Activated CD8-positive, alpha-beta memory T cell treated with anti-CD3 and anti-CD28 coated beads, Interleukin-2, amount 50 U/mL, for 1 hour (primary cell): ENCODE results near the gene TBX4.
"Not testable (repeated sequence)": the region's sequence is repeated elsewhere in the genome, so short reads cannot be mapped to it uniquely, and the experiment has no call there.

Experiments used
- DNase-seq: peaks from one replicate; pipeline ENCODE4 v3.0.0-alpha.2; 2020; ENCODE audit errors: extremely low read depth

The TBX4 gene

GRCh38 chr17:61429274-61429673, 22.9 kb upstream of the TBX4 start:
- no peak for DNase-seq

GRCh38 chr17:61429831-61430230, 22.4 kb upstream of the TBX4 start:
- not testable (repeated sequence) for DNase-seq

- no peak for DNase-seq
These were observed 20.5 kb upstream of the TBX4 start for GRCh38 chr17:61431594-61432311.

DNA sequence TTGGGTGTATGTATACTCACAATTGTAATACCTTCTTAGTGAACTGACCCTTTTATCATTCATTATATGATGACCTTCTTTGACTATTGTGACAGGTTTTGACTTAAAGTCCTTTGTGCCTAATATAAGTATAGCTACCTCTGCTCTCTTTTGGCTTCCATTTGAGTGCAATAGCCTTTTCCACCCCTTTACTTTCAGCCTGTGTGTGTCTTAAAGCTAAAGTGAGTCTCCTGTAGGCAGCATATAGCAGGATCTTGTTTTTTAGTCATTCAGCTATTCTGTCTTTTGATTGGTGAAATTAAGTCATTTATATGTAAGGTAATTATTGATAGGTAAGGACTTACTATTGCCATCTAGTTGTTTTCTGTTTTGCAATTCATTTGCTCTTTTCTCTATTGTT, 15.9 kb upstream of the TBX4 start:
- DNase-seq, result no peak

DNA sequence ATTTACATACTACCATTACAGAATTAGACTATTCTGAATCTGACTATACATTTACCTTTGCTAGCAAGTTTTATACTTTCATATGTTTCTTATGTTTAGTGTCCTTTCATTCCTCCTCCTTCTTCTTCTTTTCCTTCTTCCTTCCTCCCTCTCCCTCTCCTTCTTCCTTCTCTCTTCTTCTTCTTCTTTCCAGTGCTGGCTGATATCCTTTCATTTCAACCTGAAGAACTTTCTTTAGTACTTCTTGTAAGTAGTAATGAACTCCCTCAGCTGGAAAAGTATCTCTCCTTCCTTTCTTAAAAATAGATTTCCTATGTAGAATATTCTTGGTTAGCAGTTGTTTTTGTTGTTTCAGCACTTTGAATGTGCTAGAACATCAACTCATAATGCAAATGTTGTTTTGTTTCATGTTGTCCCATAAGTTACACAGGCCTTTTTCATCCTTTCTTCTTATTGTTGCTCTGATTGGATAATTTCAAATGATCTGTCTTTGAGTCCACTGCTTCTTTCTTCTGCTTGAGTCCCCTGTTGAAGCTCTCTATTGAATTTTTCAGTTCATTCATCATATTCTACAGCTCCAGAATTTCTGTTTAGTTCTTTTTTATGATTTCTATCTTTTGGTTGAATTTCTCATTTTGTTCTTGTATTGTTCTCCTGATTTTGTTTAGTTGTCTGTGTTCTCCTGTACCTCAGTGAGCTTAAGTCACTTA, 15.1 kb upstream of the TBX4 start:
- no peak for DNase-seq

GRCh38 chr17:61440697-61441096, 11.5 kb upstream of the TBX4 start:
- no peak for DNase-seq

- not testable (repeated sequence) for DNase-seq
These were observed 10.7 kb upstream of the TBX4 start for GRCh38 chr17:61441507-61441906.

GRCh38 chr17:61442136-61442775, 10.0 kb upstream of the TBX4 start:
- DNase-seq, result no peak

- DNase-seq, result no peak
These were observed 9.2 kb upstream of the TBX4 start for GRCh38 chr17:61442878-61443474.

GRCh38 chr17:61443475-61443882, 8.7 kb upstream of the TBX4 start:
- DNase-seq, result no peak

DNA sequence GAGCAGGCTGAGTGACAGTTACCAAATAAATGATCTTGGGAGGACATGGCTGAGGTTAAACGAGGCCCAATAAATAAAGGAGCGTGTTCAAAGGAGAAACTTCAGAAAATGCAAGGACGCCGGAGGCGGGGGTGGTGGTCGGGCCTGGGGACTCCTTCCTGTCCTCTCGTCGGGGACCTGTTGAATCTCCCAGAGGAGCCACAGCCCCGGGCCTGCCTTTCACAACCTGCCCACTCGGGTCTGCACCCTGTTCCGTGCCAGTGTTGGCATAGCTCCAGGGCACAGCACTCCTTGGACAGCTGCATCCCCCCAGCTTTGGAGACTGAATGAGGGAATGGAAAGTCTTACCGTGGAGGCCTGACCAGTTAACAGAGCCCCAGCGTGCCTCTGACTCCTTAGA, 8.1 kb upstream of the TBX4 start:
- no peak for DNase-seq

- DNase-seq, result no peak
These were observed 7.4 kb upstream of the TBX4 start for GRCh38 chr17:61444831-61445230.

DNA sequence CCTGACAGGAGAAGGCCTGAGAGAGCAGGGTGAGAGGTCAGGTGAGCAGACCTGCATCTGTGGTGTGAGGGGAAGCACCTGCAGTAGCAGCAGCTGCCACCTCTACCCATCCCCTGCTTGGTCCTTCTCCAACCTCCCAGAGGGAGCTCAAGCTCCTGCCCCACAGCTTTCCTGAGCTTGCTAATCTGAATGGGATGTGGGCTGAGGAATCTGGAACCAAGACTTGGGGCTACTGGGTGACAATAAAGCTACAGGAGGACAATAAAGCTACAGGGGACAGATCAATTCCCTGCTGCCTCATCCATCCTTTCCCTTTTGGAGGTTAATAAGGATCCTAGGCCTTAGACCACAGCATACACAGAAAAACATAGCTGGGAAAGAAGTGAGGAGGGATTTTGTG, 4.9 kb upstream of the TBX4 start:
- no peak for DNase-seq

DNA sequence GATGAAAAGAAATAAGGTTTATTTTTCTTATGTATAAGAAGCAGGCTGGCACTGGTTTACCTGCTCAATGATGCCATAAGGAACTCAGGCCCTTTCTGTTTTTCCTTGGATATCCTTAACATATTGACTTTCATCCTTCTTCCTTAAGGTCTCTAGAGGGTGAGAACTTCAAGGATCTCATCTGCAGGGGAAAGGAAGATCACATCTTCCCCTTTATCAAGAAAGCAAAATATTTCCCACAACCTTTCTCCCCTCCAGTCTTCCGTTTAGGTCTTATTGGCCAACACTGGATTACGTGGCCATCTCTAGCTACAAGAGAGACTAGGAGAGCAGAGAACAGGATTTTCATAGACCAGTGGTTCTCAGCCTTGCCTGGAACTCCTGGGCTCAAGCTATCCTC, 4.2 kb upstream of the TBX4 start:
- no peak for DNase-seq

DNA sequence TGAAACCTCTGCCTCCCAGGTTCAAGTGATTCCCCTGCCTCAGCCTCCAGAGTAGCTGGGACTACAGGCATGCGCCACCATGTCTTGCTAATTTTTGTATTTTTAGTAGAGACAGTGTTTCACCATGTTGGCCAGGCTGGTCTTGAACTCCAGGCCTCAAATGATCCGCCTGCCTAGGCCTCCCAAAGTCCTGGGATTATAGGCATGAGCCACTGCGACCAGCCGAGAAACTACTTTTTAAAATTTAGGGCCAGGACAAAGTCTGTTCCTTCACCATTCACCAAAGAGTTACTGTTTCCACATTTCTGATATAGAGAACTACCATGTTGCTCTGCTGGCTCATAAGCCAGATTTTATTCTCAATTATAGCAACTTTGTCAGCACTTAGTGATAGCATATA, 3.1 kb upstream of the TBX4 start:
- DNase-seq, result not testable (repeated sequence)

- no peak for DNase-seq
These were observed 2.2 kb upstream of the TBX4 start for GRCh38 chr17:61449707-61450640.

GRCh38 chr17:61450641-61451537, 1.3 kb upstream of the TBX4 start:
- DNase-seq, result no peak

GRCh38 chr17:61451538-61452300, 503 bp upstream of the TBX4 start:
- DNase-seq, result no peak

DNA sequence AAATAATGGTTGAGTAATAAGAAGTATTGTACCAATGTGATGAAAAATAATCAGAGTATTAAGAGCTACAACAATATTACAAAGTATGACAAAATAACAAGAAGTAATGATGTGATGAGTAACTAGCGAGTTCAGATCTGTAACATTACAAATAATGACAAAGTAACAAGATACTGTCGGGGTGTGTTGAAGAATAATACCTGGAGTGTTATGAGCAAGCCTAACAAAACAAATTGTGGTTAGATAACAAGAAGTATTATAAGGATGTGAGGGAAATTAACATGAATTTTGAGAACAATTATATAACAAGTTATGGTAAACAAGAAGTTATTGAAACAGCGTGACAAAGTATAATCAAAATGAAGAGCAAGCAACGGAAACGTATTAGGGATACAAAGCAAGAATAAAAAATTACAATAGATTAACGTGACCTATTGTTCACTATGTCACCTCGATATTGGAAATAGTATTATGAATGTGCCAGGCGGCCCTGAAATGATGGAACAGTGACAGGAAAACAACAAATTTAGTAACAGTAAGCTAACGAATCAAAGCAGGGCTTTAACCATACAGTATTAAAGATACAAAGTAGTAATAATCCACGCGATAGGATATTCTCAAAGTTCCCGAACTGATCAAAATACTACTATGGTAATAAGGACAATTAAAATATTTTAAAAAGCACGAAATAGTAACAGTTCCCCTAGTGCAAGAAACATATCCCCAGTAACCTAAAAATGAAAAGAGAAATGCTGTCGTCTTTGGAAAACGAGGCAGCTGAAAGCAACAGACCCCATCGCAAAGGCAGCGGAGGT, 1.6 kb downstream of the TBX4 start:
- no peak for DNase-seq
